Subcutaneous abdominal adipose tissue (tissue), 5 donors: ENCODE data around the gene ARL5B.
"Not testable (repeated sequence)": the region's sequence is repeated elsewhere in the genome, so short reads cannot be mapped to it uniquely, and the experiment has no call there.

Experiments used
- H3K27ac ChIP-seq: one replicate; pipeline ENCODE4 v1.7.0; 2013; ENCODE audit warnings: low read depth, mild to moderate bottlenecking, inconsistent platforms, low read length, moderate library complexity
- H3K27me3 ChIP-seq, 5 donors: one replicate each; pipeline ENCODE4 v1.7.0; 2013; ENCODE audit warnings: low read length in 5 of 5, inconsistent platforms in 1 of 5; ENCODE audit not compliant: control insufficient read depth in 5 of 5, insufficient read depth in 4 of 5
- H3K36me3 ChIP-seq, 5 donors: one replicate each; pipeline ENCODE4 v1.7.0; 2013; ENCODE audit warnings: low read length in 5 of 5; ENCODE audit not compliant: control insufficient read depth in 5 of 5, insufficient read depth in 5 of 5
- H3K4me1 ChIP-seq, 5 donors: one replicate each; pipeline ENCODE4 v1.7.0; 2013; ENCODE audit warnings: low read length in 5 of 5, mild to moderate bottlenecking in 3 of 5, moderate library complexity in 1 of 5; ENCODE audit not compliant: control insufficient read depth in 5 of 5, insufficient read depth in 5 of 5
- H3K4me3 ChIP-seq, 5 donors: one replicate each; pipeline ENCODE4 v1.7.0; 2013; ENCODE audit warnings: low read length in 5 of 5, low read depth in 1 of 5
- H3K9ac ChIP-seq, 5 donors: one replicate each; pipeline ENCODE4 v1.7.0; 2013; ENCODE audit warnings: low read length in 5 of 5, mild to moderate bottlenecking in 4 of 5, moderate library complexity in 3 of 5
- H3K9me3 ChIP-seq, 5 donors: one replicate each; pipeline ENCODE4 v1.7.0; 2013; ENCODE audit warnings: low read length in 5 of 5; ENCODE audit not compliant: control insufficient read depth in 5 of 5
- donor health status: healthy.
- donor health status: healthy.
- donor health status: healthy.
- donor health status: healthy.
- donor health status: healthy.

The ARL5B gene

DNA sequence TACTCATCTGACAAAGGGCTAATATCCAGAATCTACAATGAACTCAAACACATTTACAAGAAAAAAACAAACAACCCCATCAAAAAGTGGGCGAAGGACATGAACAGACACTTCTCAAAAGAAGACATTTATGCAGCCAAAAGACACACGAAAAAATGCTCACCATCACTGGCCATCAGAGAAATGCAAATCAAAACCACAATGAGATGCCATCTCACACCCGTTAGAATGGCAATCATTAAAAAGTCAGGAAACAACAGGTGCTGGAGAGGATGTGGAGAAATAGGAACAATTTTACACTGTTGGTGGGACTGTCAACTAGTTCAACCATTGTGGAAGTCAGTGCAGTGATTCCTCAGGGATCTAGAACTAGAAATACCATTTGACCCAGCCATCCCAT, 26.7 kb upstream of the ARL5B start:
- H3K9me3 ChIP-seq, H3K27me3 ChIP-seq, H3K4me3 ChIP-seq, H3K36me3 ChIP-seq, H3K4me1 ChIP-seq, H3K27ac ChIP-seq, H3K9ac ChIP-seq: not testable (repeated sequence)

DNA sequence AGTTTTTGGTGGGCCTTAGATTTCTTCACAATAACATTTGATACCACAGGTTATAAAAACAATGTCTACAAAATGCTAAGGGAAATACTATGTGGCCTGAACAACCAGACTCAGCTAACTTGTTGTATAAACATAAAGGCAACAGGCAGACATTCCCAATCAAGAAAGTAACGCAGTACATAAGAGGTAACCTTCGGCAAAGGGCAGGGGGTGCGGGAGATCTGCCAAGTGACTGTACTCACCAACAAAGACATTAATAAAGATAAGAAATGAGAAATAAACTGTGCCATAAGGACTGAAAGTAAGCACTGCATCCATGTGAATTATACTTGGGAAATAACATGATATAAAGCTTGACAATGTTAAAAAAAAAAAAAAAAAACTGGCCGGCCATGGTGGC, 23.2 kb upstream of the ARL5B start:
- Histone ChIP-seq H3K4me1 (no peaks in the 10 kb centered on the region), H3K9ac (no peak overlapping the region), H3K27me3 (no peaks in the 10 kb centered on the region), H3K9me3 (no peaks in the 10 kb centered on the region), H3K36me3 (no peaks in the 10 kb centered on the region), H3K4me3 (no peak overlapping the region), H3K27ac (no peak overlapping the region)

- not testable (repeated sequence) for H3K4me1 ChIP-seq, H3K27ac ChIP-seq
Observed at GRCh38 chr10:18637400-18637799, 21.8 kb upstream of the ARL5B start.

GRCh38 chr10:18639719-18640118, 19.5 kb upstream of the ARL5B start:
- not testable (repeated sequence) for H3K4me3 ChIP-seq, H3K27me3 ChIP-seq, H3K9me3 ChIP-seq, H3K27ac ChIP-seq, H3K4me1 ChIP-seq, H3K9ac ChIP-seq, H3K36me3 ChIP-seq

More at GRCh38 chr10:18637400-18637799, 21.8 kb upstream of the ARL5B start:
- not testable (repeated sequence) for H3K9ac ChIP-seq, H3K9me3 ChIP-seq, H3K4me3 ChIP-seq, H3K36me3 ChIP-seq, H3K27me3 ChIP-seq

DNA sequence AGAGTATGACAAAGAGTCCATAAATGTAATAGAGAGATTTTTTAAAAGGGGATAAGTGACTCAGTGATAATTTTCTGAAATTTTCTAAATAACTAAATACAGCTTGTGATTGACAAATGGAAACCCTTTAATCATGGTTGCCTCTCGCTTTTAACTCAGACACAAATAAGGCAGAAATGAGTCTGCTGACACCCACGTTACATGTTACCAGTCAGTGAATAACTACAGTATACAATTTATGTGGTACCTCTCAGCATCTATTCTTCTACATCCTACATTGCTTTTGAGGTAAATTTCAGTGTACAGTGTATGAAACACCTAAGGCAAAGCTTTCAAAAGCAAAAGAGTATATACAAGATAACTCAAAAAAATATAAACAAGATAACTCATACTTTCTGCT, 12.1 kb upstream of the ARL5B start:
- Histone ChIP-seq H3K4me3 (no peak overlapping the region), H3K27me3 (no peaks in the 10 kb centered on the region), H3K9ac (no peak overlapping the region), H3K36me3 (peaks cover 0 to 8% (median 0%) of the 10 kb centered on the region in 5 donors), H3K27ac (no peak overlapping the region), H3K4me1 (peaks cover 0 to 26% (median 19%) of the 10 kb centered on the region in 5 donors), H3K9me3 (no peaks in the 10 kb centered on the region)

DNA sequence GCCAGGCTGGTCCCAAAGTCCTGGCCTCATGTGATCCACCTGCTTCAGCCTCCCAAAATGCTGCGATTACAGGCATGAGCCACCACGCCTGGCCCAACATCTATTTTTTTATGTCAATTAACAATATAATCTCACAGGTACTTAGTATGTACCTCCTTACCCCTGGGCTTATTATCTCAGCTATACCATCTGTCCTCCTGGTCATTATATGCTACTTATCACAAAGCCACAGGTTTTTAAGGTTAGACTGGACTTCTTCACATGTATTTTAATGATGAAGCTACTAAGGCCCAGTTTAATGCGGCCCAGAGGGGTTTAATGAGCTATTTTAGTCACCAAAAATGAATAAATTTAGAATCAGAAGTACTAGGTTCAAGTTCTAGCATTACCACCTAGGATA, 11.3 kb upstream of the ARL5B start:
- Histone ChIP-seq H3K27ac (no peak overlapping the region), H3K4me1 (peaks cover 0 to 26% (median 20%) of the 10 kb centered on the region in 5 donors), H3K27me3 (no peaks in the 10 kb centered on the region), H3K36me3 (peaks cover 0 to 8% (median 0%) of the 10 kb centered on the region in 5 donors), H3K9me3 (no peaks in the 10 kb centered on the region), H3K9ac (no peak overlapping the region), H3K4me3 (no peak overlapping the region)

DNA sequence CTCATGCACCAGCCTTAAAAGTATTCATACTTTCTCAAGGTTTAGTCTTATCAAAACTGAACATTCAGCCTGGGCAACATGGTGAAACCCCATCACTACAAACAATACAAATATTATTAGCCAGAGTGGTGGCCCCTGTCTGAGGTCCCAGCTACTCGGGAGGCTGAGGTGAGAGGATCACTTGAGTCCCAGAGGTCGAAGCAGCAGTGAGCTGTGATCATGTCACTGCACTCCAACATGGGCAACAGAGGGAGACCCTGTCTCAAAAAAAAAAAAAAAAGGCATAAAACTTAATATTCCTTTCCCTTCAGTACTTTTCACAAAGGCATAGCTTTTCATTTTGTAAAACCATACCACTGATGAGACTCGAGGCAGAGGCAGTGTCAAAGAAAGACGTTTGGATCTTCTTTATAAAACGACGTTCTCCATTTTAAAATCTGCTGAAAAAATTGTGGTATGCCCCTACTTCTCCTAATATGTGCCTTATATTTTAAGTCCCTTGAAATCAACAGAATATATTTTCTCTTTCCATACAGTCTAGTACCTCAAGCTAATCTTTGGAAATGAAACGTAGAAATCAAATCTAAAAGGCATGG, 9.8 kb upstream of the ARL5B start:
- Histone ChIP-seq H3K9ac (no peak overlapping the region), H3K4me3 (no peak overlapping the region), H3K36me3 (peaks cover 0 to 8% (median 0%) of the 10 kb centered on the region in 5 donors), H3K9me3 (no peaks in the 10 kb centered on the region), H3K27me3 (no peaks in the 10 kb centered on the region), H3K4me1 (peaks cover 0 to 26% (median 20%) of the 10 kb centered on the region in 5 donors), H3K27ac (no peak overlapping the region)

DNA sequence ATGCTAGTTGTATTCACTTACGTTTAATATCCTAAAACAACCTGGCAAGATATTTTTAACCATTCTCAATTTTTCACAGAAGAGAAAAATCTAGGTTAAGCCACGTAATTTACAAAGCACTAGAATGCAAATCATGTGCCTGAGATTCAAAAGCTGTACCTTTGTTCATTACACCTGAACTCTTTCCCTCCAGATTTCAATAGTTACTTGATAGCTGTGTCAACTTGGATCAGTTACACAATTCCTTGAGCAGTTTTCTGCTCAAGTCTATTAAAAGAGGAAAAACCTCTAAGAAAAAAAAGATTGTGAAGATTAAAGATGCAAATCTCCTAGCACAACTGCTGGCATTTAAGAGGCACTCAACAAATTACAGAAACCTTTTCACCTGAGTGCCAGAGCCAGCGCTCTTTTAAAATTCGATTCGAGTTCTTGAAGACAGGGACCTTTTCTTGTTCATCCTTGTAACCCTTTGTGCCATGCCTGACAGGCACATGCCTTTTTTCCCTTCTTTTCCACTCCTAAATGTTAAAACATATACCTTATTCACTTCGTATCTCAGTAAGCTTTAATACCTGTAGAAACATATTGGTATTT, 8.7 kb upstream of the ARL5B start:
- Histone ChIP-seq H3K9me3 (no peaks in the 10 kb centered on the region), H3K27me3 (no peaks in the 10 kb centered on the region), H3K4me3 (peak overlapping the region; percentile 85 to 99 (median 90)), H3K36me3 (peaks cover 0 to 3% (median 0%) of the 10 kb centered on the region in 5 donors), H3K9ac (peak overlapping the region in 4 of 5 donors; percentile 83 to 95 (median 88)), H3K27ac (peak overlapping the region; percentile 79), H3K4me1 (peaks cover 0 to 26% (median 20%) of the 10 kb centered on the region in 5 donors)

- no peaks in the 10 kb centered on the region for H3K27me3 ChIP-seq
- peaks cover 0 to 3% (median 0%) of the 10 kb centered on the region in 5 donors for H3K36me3 ChIP-seq
- peaks cover 0 to 26% (median 20%) of the 10 kb centered on the region in 5 donors for H3K4me1 ChIP-seq
- peak within 1 kb of the TSS; percentile 79 for H3K27ac ChIP-seq
- no peaks in the 10 kb centered on the region for H3K9me3 ChIP-seq
- peak within 1 kb of the TSS; percentile 29 to 95 (median 88) for H3K9ac ChIP-seq
- H3K4me3 ChIP-seq, result peak within 1 kb of the TSS; percentile 85 to 99 (median 90)
Observed at GRCh38 chr10:18651324-18652007, 7.8 kb upstream of the ARL5B start, which contains the start of gene NSUN6. NSUN6 (minus strand) TSS chr10:18651587; CDS start chr10:18651203, 384 bp downstream.

DNA sequence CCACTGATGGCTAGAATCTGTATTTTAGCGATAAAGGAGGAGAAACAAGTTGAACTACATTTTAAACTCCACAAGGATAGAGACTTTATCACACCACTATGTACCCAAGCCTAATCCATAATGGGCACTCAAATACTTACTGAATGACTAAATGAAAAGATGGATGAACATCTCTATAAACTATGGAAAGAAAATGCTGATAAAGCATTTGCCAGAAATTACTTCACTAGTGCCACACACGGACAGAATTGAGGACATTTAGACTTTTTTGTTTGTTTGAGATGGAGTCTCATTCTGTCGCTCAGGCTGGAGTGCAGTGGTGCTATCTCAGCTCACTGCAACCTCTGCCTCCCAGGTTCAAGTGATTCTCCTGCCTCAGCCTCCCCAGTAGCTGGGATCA, 6.1 kb upstream of the ARL5B start:
- H3K27ac ChIP-seq, result no peak overlapping the region
- H3K4me3 ChIP-seq, result no peak overlapping the region
- H3K36me3 ChIP-seq, result no peaks in the 10 kb centered on the region
- peaks cover 0 to 30% (median 24%) of the 10 kb centered on the region in 5 donors for H3K4me1 ChIP-seq
- H3K27me3 ChIP-seq, result no peaks in the 10 kb centered on the region
- H3K9ac ChIP-seq, result no peak overlapping the region
- H3K9me3 ChIP-seq, result no peaks in the 10 kb centered on the region
